HG02763 (cell line): ENCODE data around the gene MGAT4B.

Source experiments
- ATAC-seq: cut with Tn5 transposase; IDR thresholded peaks from one replicate; pipeline ENCODE4 v1.9.1; 2021; ENCODE audit warnings: mild to moderate bottlenecking, moderate library complexity; ENCODE audit not compliant: unreplicated experiment

Gene MGAT4B

DNA sequence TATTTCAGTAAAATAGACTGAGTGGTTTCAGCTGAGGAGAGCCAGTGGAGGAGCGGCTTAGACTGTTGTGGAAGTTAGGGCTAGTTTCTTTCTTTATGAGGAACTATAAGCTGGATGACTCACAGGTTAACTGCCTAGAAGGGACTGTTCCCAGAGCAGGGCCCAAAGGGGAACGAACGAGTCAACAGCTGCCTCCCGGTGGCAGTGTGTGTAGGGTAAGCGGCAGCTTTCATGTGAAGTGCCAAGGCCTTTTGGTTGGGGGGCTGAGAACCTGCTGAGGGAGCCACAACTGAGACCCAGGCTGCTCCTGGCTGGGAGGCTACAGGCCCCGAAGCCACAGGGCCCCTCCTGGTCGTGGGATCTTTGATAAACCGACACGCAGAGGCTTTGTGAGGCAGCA lies 21.0 kb upstream of the MGAT4B start:
- ATAC-seq, result no peak

DNA sequence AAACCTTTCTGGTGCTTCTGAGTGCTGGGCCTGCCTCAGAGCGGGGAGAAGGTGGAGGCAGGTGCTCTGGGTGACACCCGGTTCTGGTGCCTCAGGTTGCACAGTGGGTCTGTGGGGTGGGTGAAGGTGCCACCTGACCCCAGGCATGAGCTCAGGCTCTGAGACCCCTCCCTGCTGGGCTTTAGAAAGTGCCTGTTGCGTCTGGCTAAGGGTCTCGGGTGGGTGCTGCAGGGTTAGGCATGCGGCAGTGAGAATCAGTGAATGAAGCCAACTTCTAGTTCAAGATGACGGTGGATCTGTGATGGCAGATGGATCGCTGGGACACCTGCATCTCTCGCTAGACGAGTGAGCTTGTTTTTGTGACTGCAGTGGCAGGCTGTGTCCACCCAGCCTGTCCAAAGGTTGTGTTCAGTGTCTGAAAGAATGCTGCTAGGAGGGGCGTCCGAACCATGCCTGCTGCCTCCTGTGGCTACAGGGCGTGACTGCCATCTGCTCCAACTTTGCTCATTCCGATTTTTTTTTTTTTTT lies 19.1 kb upstream of the MGAT4B start:
- no peak for ATAC-seq

DNA sequence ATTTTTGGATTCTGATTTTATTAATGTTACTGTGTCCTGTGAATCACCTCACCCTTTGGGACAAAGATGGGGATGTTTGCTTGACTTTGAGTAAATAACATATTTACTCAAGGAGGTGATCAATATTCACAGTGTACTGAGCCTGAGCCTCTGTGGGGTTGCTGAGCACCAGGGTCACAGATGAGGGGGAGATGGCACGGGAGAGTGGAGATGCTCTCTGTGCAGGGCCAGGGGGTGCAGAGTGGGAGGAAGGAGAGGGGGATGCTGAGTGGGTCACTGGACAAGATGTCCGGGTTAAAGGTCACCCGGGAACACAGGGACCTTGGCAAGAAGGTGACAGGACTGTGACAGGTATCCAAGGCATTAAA lies 18.1 kb upstream of the MGAT4B start:
- no peak for ATAC-seq

DNA sequence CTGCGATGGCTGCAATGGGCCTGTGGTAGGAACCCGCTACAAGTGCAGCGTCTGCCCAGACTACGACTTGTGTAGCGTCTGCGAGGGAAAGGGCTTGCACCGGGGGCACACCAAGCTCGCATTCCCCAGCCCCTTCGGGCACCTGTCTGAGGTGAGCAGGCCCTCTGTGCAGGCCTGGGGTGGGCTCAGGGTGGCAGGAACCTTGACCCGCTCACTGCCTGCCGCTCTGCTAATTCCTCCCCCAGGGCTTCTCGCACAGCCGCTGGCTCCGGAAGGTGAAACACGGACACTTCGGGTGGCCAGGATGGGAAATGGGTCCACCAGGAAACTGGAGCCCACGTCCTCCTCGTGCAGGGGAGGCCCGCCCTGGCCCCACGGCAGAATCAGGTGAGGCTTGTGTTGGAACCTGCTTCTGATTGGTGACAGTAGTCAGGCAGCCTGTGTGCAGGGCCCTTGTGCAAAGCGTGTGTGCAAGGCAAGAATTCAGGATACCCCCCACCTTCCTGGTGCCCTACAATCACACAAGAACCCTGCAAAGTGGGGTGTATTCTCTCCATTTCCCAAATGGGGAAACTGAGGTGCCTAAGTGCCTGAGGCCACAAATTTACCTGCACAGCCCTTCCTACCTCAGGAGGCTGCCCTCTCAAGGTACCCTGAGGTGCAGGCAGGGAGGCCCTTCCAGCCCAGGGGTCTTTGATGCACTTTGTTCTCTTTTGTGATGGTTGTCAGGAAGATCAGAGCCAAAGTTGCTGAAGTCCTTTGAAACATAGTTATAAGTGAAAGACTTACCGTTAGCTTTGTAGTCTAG lies 17.5 kb upstream of the MGAT4B start:
- no peak for ATAC-seq

DNA sequence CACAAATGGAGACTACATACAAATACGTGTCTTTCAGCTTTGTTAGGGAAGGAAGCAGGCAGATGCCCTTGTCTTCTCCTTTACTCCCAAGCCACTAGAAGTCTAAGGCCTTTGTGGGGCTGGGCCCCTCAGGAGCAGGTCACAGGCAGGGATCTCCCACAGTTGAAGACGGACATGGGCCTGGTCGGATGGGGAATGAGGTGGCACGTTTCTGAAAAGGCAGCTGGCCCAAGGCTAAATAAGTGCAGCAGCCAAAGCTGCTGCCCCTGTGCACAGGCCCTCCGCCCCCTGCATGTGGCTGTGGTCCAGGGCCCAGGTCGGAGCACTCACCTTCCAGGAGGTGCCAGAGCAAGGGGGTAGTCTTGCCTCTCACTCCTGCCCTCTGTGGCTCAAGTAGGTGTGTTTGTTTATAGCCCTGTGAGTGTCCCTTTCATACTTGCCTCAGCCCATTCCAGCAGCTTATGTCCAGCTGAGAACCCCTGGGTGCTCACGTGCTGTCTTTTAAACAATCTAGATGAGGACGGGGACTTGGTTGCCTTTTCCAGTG lies 15.9 kb upstream of the MGAT4B start:
- ATAC-seq, result no peak

DNA sequence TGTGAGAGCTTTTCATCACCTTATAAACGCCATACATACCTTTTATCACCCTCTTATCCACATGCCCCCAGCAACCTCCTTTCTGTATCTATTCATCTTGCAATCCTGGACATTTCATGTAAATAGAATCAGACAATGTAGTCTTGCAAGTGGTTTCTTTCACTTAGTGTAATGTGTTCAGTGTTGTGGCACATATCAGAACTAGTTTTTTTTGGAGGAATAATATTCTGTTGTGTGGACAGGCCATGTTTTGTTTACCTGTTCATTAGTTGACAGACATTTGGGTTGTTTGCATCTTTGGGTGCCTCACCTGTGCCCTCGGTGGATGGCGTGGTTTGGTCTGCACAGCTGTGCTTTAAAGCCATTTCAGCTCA lies 15.4 kb upstream of the MGAT4B start:
- no peak for ATAC-seq

DNA sequence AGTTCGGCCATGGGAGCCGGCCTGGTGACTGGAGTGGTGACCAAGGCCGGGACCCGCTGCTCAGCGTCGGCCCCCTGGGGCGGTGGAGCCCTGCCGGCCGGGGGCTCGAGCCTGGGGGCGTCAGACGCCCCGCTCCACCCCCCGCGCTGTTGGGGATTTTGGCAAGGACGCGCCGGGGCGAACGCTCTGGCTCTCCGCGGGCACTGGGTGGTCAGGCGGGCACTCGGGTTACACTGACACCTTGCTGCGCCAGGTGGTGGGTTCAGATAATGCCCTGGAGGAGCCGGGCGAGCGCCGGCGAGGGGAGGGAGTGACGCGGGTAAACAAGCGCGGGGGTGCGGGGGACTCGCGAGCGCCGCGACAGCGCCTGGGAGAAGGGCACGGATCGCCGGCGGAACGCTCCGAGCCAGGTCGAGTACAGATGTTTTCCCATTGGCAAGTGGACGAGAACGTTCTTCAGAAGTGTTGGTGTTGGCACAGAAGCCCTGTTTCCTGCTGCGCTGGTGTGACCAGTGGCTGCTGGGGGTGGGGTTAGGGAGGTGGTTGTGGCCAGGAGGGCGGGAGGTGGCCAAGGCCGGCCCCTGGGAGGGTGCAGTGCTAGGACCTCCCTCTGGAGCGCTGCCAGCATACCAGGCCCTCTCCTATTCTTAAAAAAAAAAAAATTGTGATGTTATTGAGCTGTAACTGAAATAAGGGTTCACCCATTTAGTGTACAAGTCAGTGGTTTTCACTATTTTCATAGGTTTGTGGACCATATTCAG lies 14.8 kb upstream of the MGAT4B start:
- ATAC-seq, result peak; percentile 34

DNA sequence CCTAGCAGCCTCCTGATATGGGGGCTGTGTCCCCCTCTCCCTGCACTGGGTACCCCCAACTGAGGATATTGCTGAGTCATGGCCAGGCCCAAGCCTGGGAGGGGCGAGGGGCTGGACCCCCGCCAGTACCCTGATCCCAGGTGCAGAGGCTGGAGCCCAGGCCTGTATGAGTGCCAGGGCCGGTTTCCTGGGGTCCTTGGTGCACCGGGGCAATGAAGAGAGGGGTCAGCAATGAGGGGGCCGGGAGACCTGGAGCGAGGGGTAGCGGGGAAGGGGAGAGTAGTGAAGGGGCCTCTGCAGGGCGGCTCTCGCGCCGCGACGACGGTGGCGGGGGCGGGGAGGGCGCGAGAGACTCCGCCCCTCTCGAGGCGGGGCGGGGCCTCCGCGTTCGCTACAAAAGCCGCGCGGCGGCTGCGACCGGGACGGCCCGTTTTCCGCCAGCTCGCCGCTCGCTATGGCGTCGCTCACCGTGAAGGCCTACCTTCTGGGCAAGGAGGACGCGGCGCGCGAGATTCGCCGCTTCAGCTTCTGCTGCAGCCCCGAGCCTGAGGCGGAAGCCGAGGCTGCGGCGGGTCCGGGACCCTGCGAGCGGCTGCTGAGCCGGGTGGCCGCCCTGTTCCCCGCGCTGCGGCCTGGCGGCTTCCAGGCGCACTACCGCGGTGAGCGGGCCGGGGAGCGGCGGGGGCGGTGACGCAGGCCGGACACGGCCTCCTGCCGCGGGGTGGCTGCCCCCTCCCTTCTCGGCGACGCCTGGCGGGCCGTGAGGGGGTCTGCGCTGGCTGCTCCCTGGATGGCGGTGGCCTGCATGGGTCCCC lies 14.0 kb upstream of the MGAT4B start, which contains the start of gene SQSTM1:
Gene SQSTM1 (plus strand): TSS at position 423 of the 815 bp plus-strand sequence. CDS start 32 bp downstream, at position 455.
- ATAC-seq, result peak; percentile 38

DNA sequence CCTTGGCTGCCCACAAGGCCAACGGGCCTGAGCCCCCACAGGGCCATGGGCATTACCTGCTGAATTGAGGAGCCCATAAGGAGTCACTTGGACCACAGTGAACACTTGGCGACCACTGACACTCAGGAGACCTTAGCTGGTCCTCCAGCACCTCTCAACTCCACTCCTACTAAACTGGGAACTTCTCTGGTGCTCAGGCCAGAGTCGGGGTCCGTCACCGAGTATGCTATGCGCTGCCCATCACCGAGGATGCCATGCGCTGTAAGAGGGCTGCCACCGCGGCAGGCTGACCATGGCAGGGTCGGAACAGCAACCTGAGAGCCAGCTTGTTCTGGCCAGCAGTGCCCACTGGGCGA lies 13.4 kb upstream of the MGAT4B start:
- no peak for ATAC-seq

DNA sequence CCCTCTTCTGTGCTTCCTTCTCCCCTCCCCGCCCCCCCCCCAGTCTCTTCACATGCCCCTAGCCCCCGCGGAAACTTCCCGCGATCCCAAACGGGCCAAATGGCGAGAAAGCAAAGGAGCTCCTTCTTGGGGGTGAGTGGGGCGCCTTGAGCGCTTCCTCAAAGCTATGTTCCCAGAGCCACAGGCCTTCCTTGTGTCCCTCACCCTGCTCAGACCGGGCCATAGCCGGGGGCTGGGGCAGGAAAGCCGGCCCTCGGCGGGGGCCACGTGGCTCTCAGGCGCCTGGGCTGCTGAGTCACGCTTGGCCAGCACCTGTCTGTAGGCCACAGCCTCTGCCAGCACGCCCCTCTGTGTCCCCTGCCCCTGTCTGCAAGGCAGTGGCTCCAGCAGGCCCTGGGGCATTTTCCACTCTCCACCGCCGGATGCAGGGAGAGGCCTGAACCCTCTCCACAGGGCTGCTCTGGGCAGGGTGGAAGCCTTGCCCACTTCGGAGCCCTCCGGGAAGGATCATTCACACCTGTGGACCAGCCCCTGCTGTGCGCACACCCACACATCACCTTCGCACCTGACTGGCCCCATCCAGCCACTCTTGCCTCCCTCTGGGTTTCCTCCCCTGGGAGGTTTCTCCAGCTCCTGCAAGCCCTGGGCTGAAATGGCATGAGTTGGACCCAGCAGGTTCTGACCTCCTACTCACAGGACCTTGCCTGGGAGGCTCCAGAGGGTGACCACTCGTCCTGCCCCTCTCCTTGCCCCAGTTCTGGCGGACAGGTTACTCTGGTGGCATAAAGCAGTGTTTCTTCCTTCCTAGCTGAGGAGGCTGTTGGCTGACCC lies 12.8 kb upstream of the MGAT4B start:
- ATAC-seq, result no peak

DNA sequence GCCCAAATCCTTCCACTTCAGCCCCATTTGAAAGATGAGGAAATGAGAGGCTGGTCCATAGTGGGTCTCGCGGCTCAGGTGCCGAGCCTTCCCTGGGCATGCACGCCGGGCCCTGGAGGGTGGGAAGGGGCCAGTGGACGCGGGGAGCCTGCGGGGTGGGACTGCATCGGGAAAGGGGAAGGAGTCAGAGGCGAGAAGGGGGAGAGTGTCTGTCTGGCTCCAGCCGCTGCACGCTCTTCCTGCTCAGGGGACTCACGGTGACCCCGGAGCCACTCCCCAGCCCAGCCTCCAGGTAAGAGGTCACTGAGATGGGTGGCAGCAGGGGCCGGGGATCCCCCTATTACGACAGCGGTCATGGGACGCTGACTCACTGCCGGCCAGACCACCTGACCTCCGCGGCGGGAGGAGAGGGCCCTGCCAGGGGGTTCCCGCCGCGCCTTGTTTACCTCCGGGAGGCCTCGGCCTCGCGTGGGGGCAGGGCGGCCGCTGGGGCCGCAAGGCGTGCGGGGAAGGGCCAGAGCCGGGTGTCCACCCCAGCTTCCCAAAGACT lies 12.2 kb upstream of the MGAT4B start:
- peak; percentile 65 for ATAC-seq

DNA sequence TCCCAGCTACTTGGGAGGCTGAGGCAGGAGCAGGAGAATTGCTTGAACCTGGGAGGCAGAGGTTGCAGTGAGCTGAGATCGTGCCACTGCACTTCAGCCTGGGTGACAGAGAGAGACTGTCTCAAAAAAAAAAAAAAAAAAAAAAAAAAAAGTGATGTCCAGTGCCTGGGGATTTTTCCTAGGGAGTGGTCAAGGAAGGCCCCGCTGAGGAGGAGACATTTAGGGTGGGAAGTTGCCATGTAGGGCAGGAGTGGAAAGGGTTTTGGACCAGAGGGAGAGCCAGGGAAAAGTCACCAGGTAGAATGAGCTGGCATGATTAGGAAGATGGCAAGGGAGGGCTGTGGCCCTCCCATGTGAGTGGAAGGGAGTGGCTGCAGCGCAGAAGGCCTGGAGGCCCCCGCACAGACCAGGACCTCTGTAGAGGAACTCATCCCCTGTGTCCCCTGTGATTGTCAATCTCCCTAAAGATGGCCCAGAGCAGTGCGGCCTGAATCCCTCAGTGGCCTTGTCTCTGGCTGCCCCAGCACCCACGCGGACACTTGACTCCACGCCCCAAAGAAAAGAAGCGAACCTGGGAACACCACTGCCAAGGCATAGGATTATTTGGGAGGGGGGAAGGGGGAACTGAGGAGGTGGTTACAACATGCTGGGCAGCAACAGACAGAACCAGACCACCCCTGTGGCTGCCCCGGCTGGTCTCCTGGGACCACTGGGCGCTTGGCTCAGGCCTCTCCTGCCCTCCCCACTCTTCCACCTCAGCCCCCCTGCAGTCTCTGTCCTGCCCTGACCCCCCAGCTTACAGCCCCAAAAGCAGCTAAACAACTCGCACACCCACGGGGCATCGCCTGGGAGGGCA lies 11.5 kb upstream of the MGAT4B start:
- no peak for ATAC-seq

DNA sequence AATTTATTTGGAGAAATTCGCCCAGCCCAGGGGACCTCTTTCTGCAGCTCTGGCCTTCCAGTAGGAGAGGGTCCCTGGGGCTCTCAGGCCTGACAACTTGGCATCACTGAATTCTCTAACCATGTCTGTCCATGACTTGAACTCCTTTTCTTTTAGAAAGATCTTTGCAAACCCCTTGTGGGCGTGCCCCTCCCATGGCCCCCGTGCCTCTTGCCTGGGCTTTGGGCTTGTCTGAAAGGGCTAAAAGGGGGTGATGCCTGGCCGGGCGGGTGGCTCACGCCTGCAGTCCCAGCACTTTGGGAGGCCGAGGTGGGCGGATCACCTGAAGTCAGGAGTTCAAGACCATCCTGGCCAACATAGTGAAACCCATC lies 10.8 kb upstream of the MGAT4B start:
- ATAC-seq, result no peak

DNA sequence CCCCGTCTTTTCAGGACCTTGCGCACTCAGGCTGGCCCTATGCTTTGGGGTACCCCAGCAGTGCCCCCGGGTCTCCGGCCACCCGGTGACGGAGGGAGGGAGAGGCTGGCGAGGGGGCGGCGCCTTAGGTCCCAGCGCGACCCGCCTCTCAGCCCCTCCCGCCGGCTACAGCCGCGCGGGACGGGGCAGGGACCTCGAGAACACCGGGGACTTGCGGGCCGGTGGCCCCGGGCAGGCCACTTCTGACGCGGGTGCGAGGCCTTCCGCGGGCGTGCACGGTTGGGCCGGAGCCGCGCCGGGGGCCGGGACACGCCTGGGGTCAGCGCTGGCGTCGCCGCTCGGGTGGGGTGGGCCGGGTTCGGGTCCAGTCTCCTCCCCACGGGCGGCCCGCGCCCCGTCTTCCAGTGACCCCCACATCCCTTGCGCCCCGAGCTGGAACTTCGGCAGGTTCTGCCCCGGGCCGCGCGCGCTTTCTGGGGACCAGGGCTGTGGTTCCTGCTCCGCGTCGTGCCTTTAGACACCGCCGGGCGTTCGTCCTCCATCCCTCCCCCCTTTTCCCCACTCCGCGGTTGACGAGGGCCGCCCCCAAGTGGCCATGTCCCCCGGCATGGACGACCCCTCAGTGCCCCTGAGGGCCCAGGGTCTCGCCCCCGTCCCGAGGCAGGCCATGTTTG lies 10.3 kb upstream of the MGAT4B start:
- ATAC-seq, result no peak

DNA sequence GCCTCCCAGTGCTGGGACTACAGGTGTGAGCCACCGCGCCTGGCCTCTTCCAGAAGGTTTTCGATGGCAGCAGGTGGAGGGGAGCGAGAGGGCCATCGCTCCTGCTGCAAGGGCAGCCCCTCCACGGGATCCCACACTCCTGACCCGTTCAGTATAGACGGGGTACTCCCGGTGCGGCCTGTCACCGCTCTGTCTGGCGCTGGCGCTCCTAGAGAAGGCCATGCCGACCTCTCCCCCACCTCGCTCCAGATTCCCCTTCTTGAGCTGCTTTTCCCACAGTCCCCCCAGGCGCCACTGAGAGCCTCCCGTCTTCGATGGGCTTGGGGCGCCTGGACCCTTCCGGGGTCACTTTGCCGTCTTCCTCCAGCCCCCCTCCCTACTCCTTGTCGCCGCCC lies 9.7 kb upstream of the MGAT4B start:
- no peak for ATAC-seq

DNA sequence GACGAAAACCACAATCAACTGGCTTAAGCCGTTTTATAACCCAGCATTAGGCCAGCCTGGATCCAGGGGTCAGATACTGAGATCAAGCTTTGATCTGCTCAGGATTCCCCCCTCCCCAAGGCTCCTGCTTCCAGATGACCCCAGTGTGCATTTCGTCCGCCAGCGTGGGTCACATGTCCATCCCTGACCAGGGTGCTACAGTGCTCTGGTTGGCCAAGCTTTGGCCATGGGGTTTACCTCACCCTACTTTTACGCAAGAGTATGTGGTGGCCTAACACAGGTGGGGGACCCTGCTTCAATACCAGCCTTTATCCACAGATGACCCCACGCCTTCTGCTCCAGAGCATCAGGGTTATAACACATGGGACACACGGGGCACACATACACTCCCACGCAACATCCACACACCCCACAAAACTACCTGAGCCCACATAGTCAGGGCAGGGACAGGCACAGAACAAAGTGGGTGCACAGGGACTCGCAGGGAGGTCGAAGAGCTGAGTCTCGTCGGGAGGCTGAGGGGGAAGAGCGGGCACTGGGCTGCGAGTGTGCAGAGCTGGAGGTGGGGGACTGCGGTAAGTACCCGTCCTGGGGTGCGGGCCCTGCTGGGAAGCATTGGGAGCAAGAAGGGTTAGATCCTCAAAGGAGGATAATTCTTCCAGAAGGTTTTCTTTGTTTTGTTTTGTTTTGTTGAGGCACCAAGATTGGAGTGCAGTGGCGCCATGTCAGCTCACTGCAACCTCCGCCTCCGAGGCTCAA lies 9.0 kb upstream of the MGAT4B start:
- no peak for ATAC-seq

DNA sequence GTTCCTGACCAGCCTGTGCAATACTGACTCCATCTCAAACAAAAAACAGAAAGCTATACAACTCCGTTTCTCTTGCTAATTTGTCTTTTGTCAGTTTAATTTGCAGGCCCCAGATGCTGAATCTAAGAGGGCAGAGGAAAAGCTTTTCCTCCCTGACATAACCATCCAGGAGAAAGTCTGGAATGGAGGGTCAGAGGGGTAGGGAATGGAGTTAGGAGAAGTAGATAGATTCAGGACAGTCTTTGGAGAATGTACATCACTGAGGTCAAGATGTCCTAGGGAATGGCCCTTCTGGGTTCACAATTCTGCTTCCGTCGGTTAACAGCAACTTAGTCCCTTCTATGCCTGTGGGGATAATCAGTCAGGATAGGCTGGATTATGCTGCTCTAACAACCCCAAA lies 7.4 kb upstream of the MGAT4B start:
- no peak for ATAC-seq
